ENCODE measurements around the gene COL6A3. TPM values are rescaled to one million over a fixed set of nuclear protein-coding genes. Genes with fewer than 3 reads are reported as not detected.

Gene COL6A3
- total and polyA plus RNA-seq, 2 donors (not counting 1 experiment from before 2014, with no cell fraction given) = 0.01 to 0.10 TPM

GRCh38 chr2:237348281-237348865 is 65.6 kb downstream of the COL6A3 start:
- no peaks in the 10 kb centered on the region for H3K4me1 ChIP-seq (ENCODE audit: control insufficient read depth in 2 of 2, insufficient read depth in 2 of 2, low read length in 2 of 2)
- intact Hi-C loops (cut with micrococcal nuclease) = no loop called here
- no peaks in the 10 kb centered on the region for H3K36me3 ChIP-seq (replicated peaks in 1 of 2; ENCODE audit: control extremely low read depth in 1 of 2, control insufficient read depth in 1 of 2, extremely low read depth in 1 of 2, insufficient read depth in 2 of 2, low read length in 1 of 2)
- H3K9ac ChIP-seq (ENCODE audit: low read length) = no peak overlapping the region
- no peak overlapping the region for H3K4me2 ChIP-seq (replicated peaks; ENCODE audit: low read depth, low read length, poor library complexity, severe bottlenecking)
- ChIA-PET CTCF (no interaction called here), POLR2A (no interaction called here)
- Mint-ChIP-seq H3K4me3 (no peak overlapping the region), H3K4me1 (no peaks in the 10 kb centered on the region), H3K9me3 (ENCODE audit: insufficient read depth) (no peaks in the 10 kb centered on the region), H3K27me3 (peaks cover 12% of the 10 kb centered on the region), H3K27ac (no peak overlapping the region)
- no peaks in the 10 kb centered on the region for H3K27me3 ChIP-seq (replicated peaks in 1 of 4; ENCODE audit: control extremely low read depth in 1 of 4, control insufficient read depth in 3 of 4, insufficient read depth in 4 of 4, low read length in 3 of 4)
- H2AFZ ChIP-seq (ENCODE audit: insufficient read depth, low read depth, low read length, poor library complexity, severe bottlenecking) = no peak overlapping the region
- no peak overlapping the region for H3K27ac ChIP-seq (ENCODE audit: low read length in 2 of 2)
- TF ChIP-seq EZH2 (IDR thresholded peaks at IDR 0.05; ENCODE audit: borderline replicate concordance, insufficient read depth, low read depth, low read length, poor library complexity, severe bottlenecking) (no peak), CTCF (IDR thresholded peaks at IDR 0.05) (no peak)
- no peaks in the 10 kb centered on the region for H3K79me2 ChIP-seq (ENCODE audit: control insufficient read depth, insufficient read depth, low read length)
- H4K20me1 ChIP-seq (ENCODE audit: control insufficient read depth, insufficient read depth, low read length, poor library complexity, severe bottlenecking) = no peaks in the 10 kb centered on the region
- DNase-seq = no peak
- H3K4me3 ChIP-seq (ENCODE audit: control extremely low read depth in 1 of 5, extremely low read depth in 1 of 5, insufficient read depth in 1 of 5, low read depth in 2 of 5, low read length in 4 of 5) = no peak overlapping the region
- H3K9me3 ChIP-seq (ENCODE audit: control extremely low read depth in 1 of 3, control insufficient read depth in 2 of 3, insufficient read depth in 1 of 3, low read length in 2 of 3) = no peaks in the 10 kb centered on the region
- 97% methylated on average over 6 of the region's 11 CpGs for WGBS (ENCODE audit: insufficient coverage)
- ATAC-seq (ENCODE audit: low read depth) = no peak

GRCh38 chr2:237345891-237346640 is 67.9 kb downstream of the COL6A3 start:
- Histone ChIP-seq H3K36me3 (replicated peaks in 1 of 2; ENCODE audit: control extremely low read depth in 1 of 2, control insufficient read depth in 1 of 2, extremely low read depth in 1 of 2, insufficient read depth in 2 of 2, low read length in 1 of 2) (no peaks in the 10 kb centered on the region), H3K9me3 (ENCODE audit: control extremely low read depth in 1 of 3, control insufficient read depth in 2 of 3, insufficient read depth in 1 of 3, low read length in 2 of 3) (no peaks in the 10 kb centered on the region), H3K79me2 (ENCODE audit: control insufficient read depth, insufficient read depth, low read length) (no peaks in the 10 kb centered on the region), H2AFZ (ENCODE audit: insufficient read depth, low read depth, low read length, poor library complexity, severe bottlenecking) (no peak overlapping the region), H3K27me3 (replicated peaks in 1 of 4; ENCODE audit: control extremely low read depth in 1 of 4, control insufficient read depth in 3 of 4, insufficient read depth in 4 of 4, low read length in 3 of 4) (no peaks in the 10 kb centered on the region), H3K27ac (ENCODE audit: low read length in 2 of 2) (no peak overlapping the region), H4K20me1 (ENCODE audit: control insufficient read depth, insufficient read depth, low read length, poor library complexity, severe bottlenecking) (no peaks in the 10 kb centered on the region), H3K4me1 (ENCODE audit: control insufficient read depth in 2 of 2, insufficient read depth in 2 of 2, low read length in 2 of 2) (no peaks in the 10 kb centered on the region), H3K9ac (ENCODE audit: low read length) (no peak overlapping the region), H3K4me3 (ENCODE audit: control extremely low read depth in 1 of 5, extremely low read depth in 1 of 5, insufficient read depth in 1 of 5, low read depth in 2 of 5, low read length in 4 of 5) (no peak overlapping the region), H3K4me2 (replicated peaks; ENCODE audit: low read depth, low read length, poor library complexity, severe bottlenecking) (no peak overlapping the region)
- POLR2A ChIA-PET = no interaction called here
- H3K27me3 Mint-ChIP-seq = peaks cover 12% of the 10 kb centered on the region
- H3K9me3 Mint-ChIP-seq (ENCODE audit: insufficient read depth) = no peaks in the 10 kb centered on the region
- no peak for ATAC-seq (ENCODE audit: low read depth)
- TF ChIP-seq CTCF (IDR thresholded peaks at IDR 0.05) = no peak
- no peak for TF ChIP-seq EZH2 (IDR thresholded peaks at IDR 0.05; ENCODE audit: borderline replicate concordance, insufficient read depth, low read depth, low read length, poor library complexity, severe bottlenecking)
- CTCF ChIA-PET = no interaction called here
- no peak for DNase-seq
- H3K4me3 Mint-ChIP-seq = no peak overlapping the region
- 78% methylated on average over 3 of the region's 4 CpGs for WGBS (ENCODE audit: insufficient coverage)
- H3K27ac Mint-ChIP-seq = no peak overlapping the region
- no peaks in the 10 kb centered on the region for H3K4me1 Mint-ChIP-seq
- intact Hi-C loops (cut with micrococcal nuclease) = no loop called here
